ENCODE measurements around the gene PCNT. TPM values are rescaled to one million over a fixed set of nuclear protein-coding genes. Genes with fewer than 3 reads are reported as not detected.
"Not testable (repeated sequence)": the region's sequence is repeated elsewhere in the genome, so short reads cannot be mapped to it uniquely, and the experiment has no call there.

PCNT gene
- total RNA-seq, 1 donor from 2014 or later, result 11.1 TPM

- TF ChIP-seq CTCF (IDR thresholded peaks at IDR 0.05; ENCODE audit: insufficient read depth, low read length, severe bottlenecking), result no peak
- H3K4me3 ChIP-seq (ENCODE audit: low read depth, low read length), result no peak overlapping the region
- no peaks in the 10 kb centered on the region for H3K27me3 ChIP-seq (ENCODE audit: control insufficient read depth, insufficient read depth, low read length)
- DNase-seq (ENCODE audit: low read depth), result no peak
- FAIRE-seq, result no peak
- peaks cover 3% of the 10 kb centered on the region for H3K36me3 ChIP-seq (ENCODE audit: control insufficient read depth, insufficient read depth, low read length)
Observed at GRCh38 chr21:46301759-46302158, 22.2 kb upstream of the PCNT start.

- Histone ChIP-seq H3K27me3 (ENCODE audit: control insufficient read depth, insufficient read depth, low read length) (no peaks in the 10 kb centered on the region), H3K36me3 (ENCODE audit: control insufficient read depth, insufficient read depth, low read length) (peaks cover 3% of the 10 kb centered on the region), H3K4me3 (ENCODE audit: low read depth, low read length) (no peak overlapping the region)
- no peak for FAIRE-seq
- no peak for DNase-seq (ENCODE audit: low read depth)
- TF ChIP-seq CTCF (IDR thresholded peaks at IDR 0.05; ENCODE audit: insufficient read depth, low read length, severe bottlenecking), result no peak
Observed at GRCh38 chr21:46304437-46304836, 19.5 kb upstream of the PCNT start.

- Histone ChIP-seq H3K27me3 (ENCODE audit: control insufficient read depth, insufficient read depth, low read length) (no peaks in the 10 kb centered on the region), H3K4me3 (ENCODE audit: low read depth, low read length) (no peak overlapping the region), H3K36me3 (ENCODE audit: control insufficient read depth, insufficient read depth, low read length) (peaks cover 3% of the 10 kb centered on the region)
- peak; percentile 86 for FAIRE-seq
- no peak for TF ChIP-seq CTCF (IDR thresholded peaks at IDR 0.05; ENCODE audit: insufficient read depth, low read length, severe bottlenecking)
- no peak for DNase-seq (ENCODE audit: low read depth)
Observed at GRCh38 chr21:46304955-46305354, 19.0 kb upstream of the PCNT start.

- peak; percentile 67 for DNase-seq (ENCODE audit: low read depth)
- H3K27me3 ChIP-seq (ENCODE audit: control insufficient read depth, insufficient read depth, low read length), result no peaks in the 10 kb centered on the region
- no peak for TF ChIP-seq CTCF (IDR thresholded peaks at IDR 0.05; ENCODE audit: insufficient read depth, low read length, severe bottlenecking)
- no peaks in the 10 kb centered on the region for H3K36me3 ChIP-seq (ENCODE audit: control insufficient read depth, insufficient read depth, low read length)
- no peak for FAIRE-seq
- no peak overlapping the region for H3K4me3 ChIP-seq (ENCODE audit: low read depth, low read length)
Observed at GRCh38 chr21:46307625-46308024, 16.3 kb upstream of the PCNT start.

GRCh38 chr21:46308431-46308830, 15.5 kb upstream of the PCNT start:
- Histone ChIP-seq H3K36me3 (ENCODE audit: control insufficient read depth, insufficient read depth, low read length) (no peaks in the 10 kb centered on the region), H3K4me3 (ENCODE audit: low read depth, low read length) (no peak overlapping the region), H3K27me3 (ENCODE audit: control insufficient read depth, insufficient read depth, low read length) (no peaks in the 10 kb centered on the region)
- no peak for TF ChIP-seq CTCF (IDR thresholded peaks at IDR 0.05; ENCODE audit: insufficient read depth, low read length, severe bottlenecking)
- FAIRE-seq (no peak), DNase-seq (ENCODE audit: low read depth) (no peak)

GRCh38 chr21:46310260-46310659, 13.7 kb upstream of the PCNT start:
- not testable (repeated sequence) for H3K4me3 ChIP-seq (ENCODE audit: low read depth, low read length); H3K27me3 ChIP-seq (ENCODE audit: control insufficient read depth, insufficient read depth, low read length); H3K36me3 ChIP-seq (ENCODE audit: control insufficient read depth, insufficient read depth, low read length); FAIRE-seq; DNase-seq (ENCODE audit: low read depth)
